CD4-positive, alpha-beta T cell treated with Interleukin-12 subunit alpha and Interleukin-12 subunit beta, for 1 hour (primary cell): ENCODE results near the gene ARHGAP24.
"Not testable (repeated sequence)": the region's sequence is repeated elsewhere in the genome, so short reads cannot be mapped to it uniquely, and the experiment has no call there.

ENCODE experiments used
- DNase-seq: peaks from one replicate; pipeline ENCODE4 v3.0.0-alpha.2; 2020

The ARHGAP24 gene

GRCh38 chr4:85867271-85867670 lies 392.3 kb downstream of the ARHGAP24 start:
- no peak for DNase-seq

- DNase-seq = no peak
Measured at GRCh38 chr4:85869181-85869580, 394.2 kb downstream of the ARHGAP24 start.

GRCh38 chr4:85870298-85871083 lies 395.5 kb downstream of the ARHGAP24 start:
- no peak for DNase-seq

GRCh38 chr4:85873566-85873965 lies 398.6 kb downstream of the ARHGAP24 start:
- no peak for DNase-seq

GRCh38 chr4:85879518-85879917 lies 404.6 kb downstream of the ARHGAP24 start:
- no peak for DNase-seq

DNA sequence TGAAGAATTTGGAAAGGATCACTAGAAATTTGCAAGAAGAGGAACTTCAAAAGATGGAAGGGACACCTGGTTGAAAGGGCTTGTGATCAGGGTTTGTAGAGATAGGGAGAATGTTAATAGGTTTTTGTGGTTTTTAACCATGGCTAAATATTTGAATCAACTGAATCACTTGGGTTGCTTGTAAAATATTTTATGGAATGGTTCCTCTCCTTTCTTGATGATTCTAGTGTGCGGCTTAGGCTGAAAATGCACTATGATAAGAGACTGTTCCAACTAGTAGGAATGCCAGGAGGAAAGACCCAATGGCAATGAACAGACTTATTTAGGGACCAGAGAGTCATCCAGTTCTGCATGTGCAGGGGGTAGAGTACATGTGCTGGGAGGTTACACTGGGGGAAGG lies 408.2 kb downstream of the ARHGAP24 start:
- DNase-seq = no peak

DNA sequence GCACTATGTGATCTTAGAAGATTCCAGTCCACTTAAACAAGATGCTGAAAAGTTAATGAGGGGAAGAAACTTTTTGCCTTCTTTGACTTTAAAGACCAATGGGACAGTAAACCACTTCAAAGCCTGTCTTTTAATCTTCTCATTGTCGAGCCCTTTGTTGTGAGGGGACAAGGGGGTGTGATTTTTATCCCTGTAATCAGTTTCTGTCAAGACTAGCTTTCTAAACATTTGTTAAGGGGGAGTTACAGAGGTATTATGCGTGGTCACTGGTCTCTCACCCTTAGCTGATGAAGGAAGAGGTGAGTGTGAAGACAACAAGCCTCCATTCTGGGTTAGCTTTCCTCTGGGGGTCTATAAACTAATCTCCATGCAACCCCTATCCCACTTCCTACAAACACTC lies 409.3 kb downstream of the ARHGAP24 start:
- DNase-seq = no peak

DNA sequence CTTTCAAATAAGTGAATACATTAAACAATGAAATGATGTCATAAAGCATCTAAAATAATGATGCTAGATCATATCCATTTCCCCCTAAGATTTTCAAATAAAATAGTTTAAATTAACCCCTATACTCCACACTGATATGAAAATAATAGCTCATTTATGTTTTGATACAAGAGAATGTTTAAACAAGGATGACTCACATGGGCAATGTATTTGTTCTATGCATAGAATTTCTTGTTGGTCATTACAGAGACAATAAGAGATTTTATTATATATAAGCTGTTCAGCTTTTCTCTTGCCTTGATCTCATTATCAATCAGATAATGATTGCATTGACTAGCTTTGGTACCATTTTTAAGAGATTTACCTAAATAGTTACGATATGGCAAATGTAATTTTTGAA lies 411.7 kb downstream of the ARHGAP24 start:
- DNase-seq = no peak

GRCh38 chr4:85889314-85889713 lies 414.4 kb downstream of the ARHGAP24 start:
- no peak for DNase-seq

- DNase-seq = no peak
Measured at GRCh38 chr4:85895755-85896154, 420.8 kb downstream of the ARHGAP24 start.

- DNase-seq = no peak
Measured at GRCh38 chr4:85898231-85898630, 423.3 kb downstream of the ARHGAP24 start.

GRCh38 chr4:85901500-85901899 lies 426.6 kb downstream of the ARHGAP24 start:
- no peak for DNase-seq

DNA sequence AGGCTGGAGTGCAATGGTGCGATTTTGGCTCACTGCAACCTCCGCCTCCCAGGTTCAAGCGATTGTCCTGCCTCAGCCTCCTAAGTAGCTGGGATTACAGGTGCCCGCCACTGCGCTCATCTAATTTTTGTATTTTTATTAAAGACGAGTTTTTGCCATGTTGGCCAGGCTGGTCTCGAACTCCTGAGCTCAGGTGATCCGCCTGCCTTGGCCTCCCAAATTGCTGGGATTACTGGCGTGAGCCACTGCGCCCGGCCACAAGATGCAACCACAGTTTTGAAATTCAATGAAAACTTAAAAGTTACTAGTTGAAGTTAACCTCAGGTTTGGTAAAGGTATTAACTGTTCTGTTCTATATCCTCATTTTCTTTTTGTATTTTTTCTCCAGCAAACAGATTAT lies 427.7 kb downstream of the ARHGAP24 start:
- not testable (repeated sequence) for DNase-seq

GRCh38 chr4:85905761-85906160 lies 430.8 kb downstream of the ARHGAP24 start:
- no peak for DNase-seq

- DNase-seq = no peak
Measured at GRCh38 chr4:85907001-85907400, 432.1 kb downstream of the ARHGAP24 start.

GRCh38 chr4:85909851-85910250 lies 434.9 kb downstream of the ARHGAP24 start:
- DNase-seq = no peak

DNA sequence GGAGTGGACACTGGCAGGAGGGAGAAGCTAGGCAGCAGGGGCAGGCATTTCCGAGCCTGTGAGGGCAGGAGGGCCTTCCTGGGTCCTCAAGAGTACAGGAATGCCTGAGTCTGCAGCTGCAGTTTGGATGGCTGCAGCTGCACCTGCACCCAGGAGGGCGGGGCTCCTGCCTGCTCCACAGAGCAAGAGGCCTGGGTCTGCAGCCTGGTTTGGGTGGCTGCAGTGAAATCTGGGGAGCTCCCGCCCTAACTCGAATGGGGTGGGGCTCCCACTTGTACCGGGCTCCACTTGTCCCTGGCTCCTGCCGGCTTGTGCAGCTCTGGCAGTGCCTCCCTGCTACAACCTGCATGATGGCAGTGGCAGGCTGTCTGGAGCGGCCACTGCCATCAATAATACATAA lies 436.0 kb downstream of the ARHGAP24 start:
- DNase-seq = no peak

DNA sequence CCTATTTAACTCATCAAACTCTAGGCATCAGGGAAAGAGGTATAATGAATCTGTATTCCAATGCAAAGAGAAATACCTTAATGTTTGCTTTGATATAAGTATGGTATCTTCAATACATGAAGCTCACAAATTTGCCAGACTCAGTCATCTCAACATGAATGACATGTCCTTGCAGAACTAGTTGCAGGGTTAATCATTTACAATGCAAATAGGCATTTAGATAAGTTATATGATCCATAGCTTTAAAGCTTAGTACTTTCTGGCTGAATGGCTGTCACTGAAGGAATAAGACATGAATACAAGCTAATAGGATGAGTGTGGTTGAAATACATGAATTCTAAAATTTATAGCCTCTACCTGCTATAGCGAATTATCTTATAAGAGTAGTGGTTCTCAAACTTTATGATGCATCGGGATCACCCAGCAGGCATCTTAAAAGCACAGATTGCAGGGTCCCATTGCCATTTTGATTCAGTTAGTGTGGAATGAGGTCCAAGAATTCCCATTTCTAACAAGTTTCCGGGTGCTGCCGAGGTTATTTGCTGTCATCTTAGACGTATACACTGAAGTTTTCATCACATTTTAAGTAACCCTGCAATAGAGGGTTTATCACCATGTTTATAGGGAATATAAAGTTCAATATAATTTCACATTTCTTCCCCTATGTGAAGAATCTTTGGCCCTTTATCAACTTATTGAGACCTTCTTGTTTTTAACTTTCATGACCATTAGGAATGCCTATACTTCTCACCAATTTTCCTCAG lies 439.2 kb downstream of the ARHGAP24 start:
- no peak for DNase-seq

DNA sequence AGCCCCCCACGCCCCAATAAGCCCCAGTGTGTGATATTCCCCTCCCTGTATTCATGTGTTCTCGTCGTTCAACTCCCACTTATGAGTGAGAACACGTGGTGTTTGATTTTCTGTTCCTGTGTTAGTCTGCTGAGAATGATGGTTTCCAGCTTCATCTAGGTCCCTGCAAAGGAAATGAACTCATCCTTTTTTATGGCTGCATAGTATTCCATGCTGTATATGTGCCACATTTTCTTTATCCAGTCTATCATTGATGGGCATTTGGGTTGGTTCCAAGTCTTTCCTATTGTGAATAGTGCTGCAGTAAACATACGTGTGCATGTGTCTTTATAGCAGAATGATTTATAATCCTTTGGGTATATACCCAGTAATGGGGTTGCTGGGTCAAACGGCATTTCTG lies 440.6 kb downstream of the ARHGAP24 start:
- DNase-seq = not testable (repeated sequence)

DNA sequence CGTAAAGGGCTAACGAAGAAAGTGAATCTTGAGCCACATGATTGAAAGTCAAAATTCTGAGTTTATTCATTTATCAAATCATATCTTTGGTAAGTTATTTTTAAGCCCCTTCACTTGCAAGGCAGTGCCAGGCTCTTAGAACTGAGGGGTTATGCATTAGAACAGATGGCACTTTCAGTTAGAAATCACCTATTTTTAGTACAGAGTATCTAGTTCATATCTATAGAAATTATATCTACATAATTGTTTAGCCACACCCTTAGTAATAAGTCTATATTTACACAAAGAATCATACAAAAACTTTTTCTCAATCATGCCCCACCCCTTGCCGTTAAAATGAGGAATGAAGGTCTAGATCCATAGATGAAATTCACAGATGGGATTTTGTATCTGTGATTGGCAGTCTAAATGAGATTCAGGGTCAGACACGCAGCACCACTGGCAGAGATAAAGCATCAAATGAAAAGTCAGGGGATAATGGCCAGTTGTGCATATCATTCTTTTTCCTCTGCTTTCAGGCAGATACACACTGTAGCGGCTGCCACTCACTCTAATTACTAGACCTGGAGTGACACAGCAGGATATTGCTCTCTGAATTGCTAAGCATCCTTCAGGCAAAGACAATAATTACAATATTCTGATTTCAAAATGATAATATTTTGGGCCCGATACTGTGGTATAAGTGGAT lies 444.4 kb downstream of the ARHGAP24 start:
- DNase-seq = no peak

GRCh38 chr4:85925071-85925470 lies 450.1 kb downstream of the ARHGAP24 start:
- DNase-seq = no peak

- no peak for DNase-seq
Measured at GRCh38 chr4:85928775-85929591, 454.0 kb downstream of the ARHGAP24 start.
